Measurements from ENCODE around the gene KCNQ1. TPM values are rescaled to one million over a fixed set of nuclear protein-coding genes. Genes with fewer than 3 reads are reported as not detected.

Gene KCNQ1
- total RNA-seq, 2 donors from 2014 or later, result 38.9 to 46.1 TPM

GRCh38 chr11:2805388-2806056, 360.7 kb downstream of the KCNQ1 start:
- no peaks in the 10 kb centered on the region for H3K36me3 ChIP-seq (replicated peaks in 1 of 2; ENCODE audit: insufficient read depth in 1 of 2, low read depth in 2 of 2)
- H3K4me3 ChIP-seq, result no peak overlapping the region
- TF ChIP-seq CTCF (IDR thresholded peaks at IDR 0.05), result no peak
- no peak for TF ChIP-seq POLR2A (IDR thresholded peaks at IDR 0.05)
- H3K4me1 ChIP-seq, result peaks cover 22% of the 10 kb centered on the region
- no peak for ATAC-seq
- 88 to 92% methylated on average over 20 of the region's 20 CpGs for WGBS, 2 donors
- H3K27ac ChIP-seq, result no peak overlapping the region
- H3K27me3 ChIP-seq, result no peaks in the 10 kb centered on the region
- intact Hi-C loops (cut with DNase I), result no loop called here
- DNase-seq, result peak in 3 of 4 donors; percentile 1 to 9 (median 5)
- H3K9me3 ChIP-seq, result no peaks in the 10 kb centered on the region

GRCh38 chr11:2806351-2807024, 361.7 kb downstream of the KCNQ1 start:
- 71% methylated on average over 21 to 24 of the region's 24 CpGs for WGBS, 2 donors
- Histone ChIP-seq H3K27me3 (no peaks in the 10 kb centered on the region), H3K27ac (peak overlapping the region; percentile 61 to 75 (median 72)), H3K36me3 (replicated peaks in 1 of 2; ENCODE audit: insufficient read depth in 1 of 2, low read depth in 2 of 2) (no peaks in the 10 kb centered on the region), H3K9me3 (no peaks in the 10 kb centered on the region), H3K4me1 (peaks cover 22% of the 10 kb centered on the region), H3K4me3 (no peak overlapping the region)
- ATAC-seq (peak; percentile 4), DNase-seq (peak; percentile 2 to 19 (median 10))
- TF ChIP-seq CTCF (IDR thresholded peaks at IDR 0.05) (no peak), POLR2A (IDR thresholded peaks at IDR 0.05) (no peak)
- intact Hi-C loops (cut with DNase I), result no loop called here

- WGBS, 2 donors, result 27 to 44% methylated on average over 39 of the region's 39 CpGs
- Histone ChIP-seq H3K4me3 (no peak overlapping the region), H3K36me3 (replicated peaks in 1 of 2; ENCODE audit: insufficient read depth in 1 of 2, low read depth in 2 of 2) (no peaks in the 10 kb centered on the region), H3K4me1 (peaks cover 22% of the 10 kb centered on the region), H3K27ac (peak overlapping the region; percentile 61 to 75 (median 72)), H3K9me3 (no peaks in the 10 kb centered on the region), H3K27me3 (no peaks in the 10 kb centered on the region)
- ATAC-seq (peak; percentile 86), DNase-seq (peak; percentile 77 to 88 (median 84))
- TF ChIP-seq CTCF (IDR thresholded peaks at IDR 0.05) (no peak), POLR2A (IDR thresholded peaks at IDR 0.05) (peak in 1 of 3 donors; percentile 30)
- intact Hi-C loops (cut with DNase I), result no loop called here
These were observed 362.3 kb downstream of the KCNQ1 start for GRCh38 chr11:2807025-2807681.

- intact Hi-C loops (cut with DNase I), result no loop called here
- WGBS, 2 donors, result 61 to 75% methylated on average over 8 to 11 of the region's 11 CpGs
- Histone ChIP-seq H3K36me3 (replicated peaks in 1 of 2; ENCODE audit: insufficient read depth in 1 of 2, low read depth in 2 of 2) (no peaks in the 10 kb centered on the region), H3K4me1 (peaks cover 22% of the 10 kb centered on the region), H3K9me3 (no peaks in the 10 kb centered on the region), H3K4me3 (no peak overlapping the region), H3K27ac (peak overlapping the region; percentile 61 to 75 (median 72)), H3K27me3 (no peaks in the 10 kb centered on the region)
- DNase-seq (peak; percentile 2 to 18 (median 11)), ATAC-seq (no peak)
- TF ChIP-seq CTCF (IDR thresholded peaks at IDR 0.05) (no peak), POLR2A (IDR thresholded peaks at IDR 0.05) (no peak)
These were observed 363.0 kb downstream of the KCNQ1 start for GRCh38 chr11:2807801-2808241.

All from body of pancreas (tissue), 4 donors.